Natural killer cell treated with Interleukin-12 subunit alpha and Interleukin-12 subunit beta and Interleukin-15 and Interleukin-18, amount 100 ng/mL, for 72 hours (primary cell): ENCODE results near the gene ZNF3. TPM values are rescaled to one million over a fixed set of nuclear protein-coding genes. Genes with fewer than 3 reads are reported as not detected.
"Not testable (repeated sequence)": the region's sequence is repeated elsewhere in the genome, so short reads cannot be mapped to it uniquely, and the experiment has no call there.

Experiments used
- ATAC-seq, 2 donors: fragments of 150-1000 bp; cut with Tn5 transposase in 1 of 2; sonication (Bioruptor Pico), chemical (Tn5 transposase) in 1 of 2; 2 replicates each; pipeline ENCODE4 v1.10.0; 2021
- DNase-seq: peaks from one replicate; pipeline ENCODE4 v3.0.0; 2022; ENCODE audit warnings: low spot score
- H3K27ac Mint-ChIP-seq, 2 donors: 1 replicate in 1 of 2; 2 replicates in 1 of 2; pipeline ENCODE4 v1.8.0; 2022; ENCODE audit warnings: mixed read lengths in 2 of 2, mild to moderate bottlenecking in 1 of 2, moderate library complexity in 1 of 2
- H3K27me3 Mint-ChIP-seq, 2 donors: 1 replicate in 1 of 2; 2 replicates in 1 of 2; pipeline ENCODE4 v1.8.0; 2022; ENCODE audit warnings: mixed read lengths in 2 of 2
- H3K36me3 Mint-ChIP-seq: one replicate; pipeline ENCODE4 v1.8.0; 2022; ENCODE audit warnings: mixed read lengths
- H3K4me1 Mint-ChIP-seq, 2 donors: 1 replicate in 1 of 2; 2 replicates in 1 of 2; pipeline ENCODE4 v1.8.0; 2022; ENCODE audit warnings: low read depth in 2 of 2, mixed read lengths in 2 of 2, mild to moderate bottlenecking in 1 of 2
- H3K4me3 Mint-ChIP-seq: one replicate; pipeline ENCODE4 v1.8.0; 2022; ENCODE audit warnings: mixed read lengths
- H3K9me3 Mint-ChIP-seq: 2 replicates; pipeline ENCODE4 v1.8.0; 2022; ENCODE audit warnings: mixed read lengths
- total RNA-seq, 2 donors: library from RNA; stranded (reverse); gene quantifications; one replicate each; pipeline ENCODE4 v1.2.3, GENCODE V29; 2022

Gene ZNF3
- 10 to 100 TPM; 19.6 to 33.6 TPM for total RNA-seq

GRCh38 chr7:100081535-100082102 is at the start of gene ZNF3:
Gene ZNF3, minus strand, starts transcription at chr7:100081723. Its CDS starts 4,366 bp downstream, at chr7:100077357.
- Mint-ChIP-seq H3K4me3 (peak within 1 kb of the TSS; percentile 92), H3K4me1 (peaks cover 19 to 28% of the 10 kb centered on the region in 2 donors), H3K36me3 (peaks cover 6% of the 10 kb centered on the region), H3K9me3 (no peaks in the 10 kb centered on the region), H3K27ac (peak within 1 kb of the TSS; percentile 21 to 86), H3K27me3 (no peaks in the 10 kb centered on the region)
- ATAC-seq (peak; percentile 93 to 94), DNase-seq (peak; percentile 99)

DNA sequence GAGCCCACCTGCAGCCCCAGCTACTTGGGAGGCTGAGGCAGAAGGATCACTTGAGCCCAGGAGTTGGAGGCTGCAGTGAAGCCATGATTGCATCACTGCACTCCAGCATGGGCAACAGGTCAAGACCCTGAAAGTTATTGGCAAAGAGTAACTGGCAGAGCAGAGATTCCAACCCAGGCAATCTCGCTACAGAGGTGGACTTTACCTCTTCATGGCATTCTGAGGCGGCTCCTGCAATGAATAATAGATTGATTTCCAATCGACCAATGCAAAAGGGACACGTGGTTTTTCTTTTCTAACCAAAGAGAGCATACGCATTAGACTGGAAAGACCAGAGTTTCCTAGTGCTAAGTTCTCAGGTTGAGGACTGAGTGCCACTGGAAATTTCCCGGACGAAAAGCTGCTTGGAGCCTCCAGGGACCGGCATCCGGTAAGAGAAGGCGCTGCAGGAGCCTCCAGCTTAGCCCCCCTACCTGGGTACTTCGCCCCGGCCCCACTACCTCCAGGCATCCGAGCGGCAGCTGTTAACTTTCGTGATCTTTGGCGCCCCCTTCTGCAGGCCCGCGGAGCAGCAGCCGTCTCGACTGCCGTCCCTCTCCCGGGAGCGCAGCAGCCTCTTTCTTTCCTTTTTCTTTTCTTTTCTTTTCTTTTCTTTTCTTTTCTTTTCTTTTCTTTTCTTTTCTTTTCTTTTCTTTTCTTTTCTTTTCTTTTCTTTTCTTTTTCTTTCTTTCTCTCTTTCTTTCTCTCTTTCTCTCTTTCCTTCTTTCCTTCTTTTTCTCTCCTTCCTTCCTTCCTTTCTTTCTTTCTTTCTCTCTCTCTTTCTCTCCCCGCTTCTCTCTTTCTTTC is 49.3 kb upstream of the ZNF3 start:
- Mint-ChIP-seq H3K4me3 (peak overlapping the region; percentile 60), H3K36me3 (no peaks in the 10 kb centered on the region), H3K4me1 (peaks cover 16 to 20% of the 10 kb centered on the region in 2 donors), H3K27ac (no peak overlapping the region), H3K9me3 (no peaks in the 10 kb centered on the region), H3K27me3 (peaks cover 0 to 3% of the 10 kb centered on the region in 2 donors)
- peak in 1 of 2 donors; percentile 53 for ATAC-seq
- peak; percentile 84 for DNase-seq

GRCh38 chr7:100130220-100130607 is 48.7 kb upstream of the ZNF3 start:
- DNase-seq, H3K9me3 Mint-ChIP-seq, H3K4me3 Mint-ChIP-seq, ATAC-seq, H3K27me3 Mint-ChIP-seq, H3K36me3 Mint-ChIP-seq, H3K27ac Mint-ChIP-seq: not testable (repeated sequence)
- peaks cover 20 to 22% of the 10 kb centered on the region in 2 donors for H3K4me1 Mint-ChIP-seq

- no peaks in the 10 kb centered on the region for H3K36me3 Mint-ChIP-seq
- no peaks in the 10 kb centered on the region for H3K9me3 Mint-ChIP-seq
- peaks cover 25 to 31% of the 10 kb centered on the region in 2 donors for H3K4me1 Mint-ChIP-seq
- H3K4me3 Mint-ChIP-seq, result peak overlapping the region; percentile 62
- no peak for ATAC-seq
- H3K27me3 Mint-ChIP-seq, result no peaks in the 10 kb centered on the region
- no peak overlapping the region for H3K27ac Mint-ChIP-seq
- no peak for DNase-seq
Measured at GRCh38 chr7:100128637-100128963, 47.1 kb upstream of the ZNF3 start.

DNA sequence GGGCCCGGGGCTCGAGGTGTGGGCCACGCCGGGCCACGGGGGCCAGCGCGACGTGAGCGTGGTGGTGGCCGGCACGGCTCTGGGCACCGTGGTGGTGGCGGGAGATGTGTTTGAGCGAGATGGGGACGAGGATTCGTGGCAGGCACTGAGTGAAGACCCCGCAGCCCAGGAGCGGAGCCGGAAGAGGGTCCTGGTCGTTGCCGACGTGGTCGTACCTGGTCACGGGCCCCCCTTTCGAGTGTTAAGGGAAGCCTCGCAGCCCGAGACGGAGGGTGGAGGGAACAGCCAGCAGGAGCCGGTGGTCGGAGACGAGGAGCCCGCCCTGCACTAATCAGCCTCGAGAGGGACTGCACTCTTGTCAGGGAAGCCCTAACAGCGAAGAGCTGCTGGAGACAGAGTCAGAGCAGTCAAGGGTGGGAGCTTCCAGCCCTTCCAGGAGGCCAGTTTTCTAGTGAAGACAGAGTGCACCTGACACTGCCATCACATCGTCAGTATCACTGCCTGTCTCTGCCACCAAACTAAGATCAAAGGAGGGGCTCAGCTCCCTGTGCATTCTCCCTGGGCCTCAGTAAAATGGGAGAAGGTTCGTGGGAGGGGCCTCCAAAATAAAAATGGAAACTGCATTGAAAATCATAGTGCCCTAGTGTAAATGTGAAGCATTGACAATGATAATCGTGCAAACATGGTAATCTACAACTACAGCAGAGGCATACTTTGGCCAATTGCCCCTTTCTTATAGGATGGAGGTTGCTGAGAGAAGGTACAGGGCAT is 46.5 kb upstream of the ZNF3 start:
- ATAC-seq (no peak), DNase-seq (no peak)
- Mint-ChIP-seq H3K9me3 (no peaks in the 10 kb centered on the region), H3K27me3 (no peaks in the 10 kb centered on the region), H3K27ac (no peak overlapping the region), H3K4me1 (peaks cover 25 to 31% of the 10 kb centered on the region in 2 donors), H3K4me3 (peak overlapping the region; percentile 62), H3K36me3 (no peaks in the 10 kb centered on the region)

DNA sequence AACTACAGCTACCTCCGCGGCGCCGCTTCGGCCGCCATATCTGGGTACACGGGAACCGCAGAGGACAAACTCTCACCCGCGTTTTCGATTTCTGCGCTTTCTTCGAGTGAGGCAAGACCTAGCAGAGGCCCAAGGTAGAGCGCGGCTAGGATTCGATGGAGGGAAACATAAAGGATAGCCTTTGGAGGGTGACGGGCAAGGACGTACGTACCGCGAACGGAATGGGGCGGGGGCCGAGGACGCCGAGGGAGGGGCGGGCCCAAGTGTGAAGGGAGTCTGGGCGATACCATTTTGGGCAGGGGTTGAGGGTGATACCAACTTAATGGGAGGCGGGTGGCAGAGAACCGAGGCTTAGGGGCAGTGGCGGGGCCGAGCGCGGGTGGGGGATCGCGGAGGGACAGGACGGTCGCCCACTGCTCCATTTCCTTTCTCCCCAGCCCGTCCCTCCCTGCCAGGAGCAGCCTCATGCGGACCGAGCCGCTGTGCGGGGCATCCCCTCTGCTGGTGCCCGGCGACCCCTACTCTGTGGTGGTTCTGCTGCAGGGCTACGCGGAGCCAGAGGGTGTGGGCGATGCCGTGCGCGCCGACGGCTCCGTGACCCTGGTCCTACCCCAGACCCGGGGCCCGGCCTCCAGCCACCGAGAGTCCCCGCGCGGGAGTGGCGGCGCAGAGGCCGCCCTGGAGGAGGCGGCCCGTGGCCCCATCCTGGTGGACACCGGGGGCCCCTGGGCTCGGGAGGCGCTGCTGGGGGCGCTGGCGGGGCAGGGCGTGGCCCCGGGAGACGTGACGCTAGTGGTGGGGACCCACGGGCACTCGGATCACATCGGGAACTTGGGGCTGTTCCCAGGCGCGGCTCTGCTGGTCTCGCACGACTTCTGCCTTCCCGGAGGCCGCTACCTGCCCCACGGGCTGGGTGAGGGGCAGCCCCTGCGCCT is 45.7 kb upstream of the ZNF3 start, which contains the start of gene MBLAC1:
MBLAC1 (plus strand) TSS at position 37 of the 935 bp plus-strand sequence; CDS start at position 466, 429 bp downstream.
- ATAC-seq (peak; percentile 92), DNase-seq (peak; percentile 89)
- Mint-ChIP-seq H3K4me3 (peak within 1 kb of the TSS; percentile 96), H3K4me1 (peaks cover 21 to 31% of the 10 kb centered on the region in 2 donors), H3K27me3 (no peaks in the 10 kb centered on the region), H3K9me3 (no peaks in the 10 kb centered on the region), H3K27ac (peak within 1 kb of the TSS; percentile 94 to 97), H3K36me3 (no peaks in the 10 kb centered on the region)

DNA sequence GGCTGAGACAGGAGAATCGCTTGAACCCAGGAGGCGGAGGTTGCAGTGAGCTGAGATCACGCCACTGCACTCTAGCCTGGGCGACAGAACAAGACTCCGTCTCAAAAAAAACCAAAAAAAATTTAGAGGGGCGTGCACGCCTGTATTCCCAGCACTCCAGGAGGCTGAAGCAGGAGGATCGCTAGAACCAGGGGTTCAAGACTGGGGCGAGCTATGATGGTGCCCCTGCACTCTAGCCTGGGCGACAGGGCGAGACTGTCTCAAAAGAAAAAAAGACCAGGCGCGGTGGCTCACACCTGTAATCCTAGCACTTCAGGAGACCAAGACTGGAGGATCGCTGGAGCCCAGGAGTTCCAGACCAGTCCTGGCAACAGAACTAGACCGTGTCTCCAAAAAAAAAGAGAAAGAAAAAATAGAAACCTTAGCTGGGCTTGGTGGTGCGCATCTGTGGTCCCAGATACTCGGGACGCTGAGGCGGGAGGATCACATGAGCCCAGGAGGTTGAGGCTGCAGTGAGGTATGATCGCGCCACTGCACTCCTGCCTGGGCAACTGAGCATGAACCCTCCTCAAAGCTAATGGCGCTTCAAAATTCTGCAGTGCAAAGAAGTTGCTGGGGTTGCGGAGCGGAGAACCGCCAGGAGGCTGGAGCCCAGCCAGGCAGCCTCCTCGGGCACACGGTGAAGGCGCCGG is 44.9 kb upstream of the ZNF3 start:
- Mint-ChIP-seq H3K36me3 (no peaks in the 10 kb centered on the region), H3K9me3 (no peaks in the 10 kb centered on the region), H3K27me3 (no peaks in the 10 kb centered on the region), H3K4me3 (peak overlapping the region; percentile 96), H3K27ac (peak overlapping the region; percentile 94 to 97), H3K4me1 (peaks cover 17 to 27% of the 10 kb centered on the region in 2 donors)
- ATAC-seq (no peak), DNase-seq (no peak)

- Mint-ChIP-seq H3K4me1 (peaks cover 22 to 35% of the 10 kb centered on the region in 2 donors), H3K36me3 (no peaks in the 10 kb centered on the region), H3K27ac (peak overlapping the region; percentile 37 to 94)
Measured at GRCh38 chr7:100124301-100125230, 43.0 kb upstream of the ZNF3 start.

DNA sequence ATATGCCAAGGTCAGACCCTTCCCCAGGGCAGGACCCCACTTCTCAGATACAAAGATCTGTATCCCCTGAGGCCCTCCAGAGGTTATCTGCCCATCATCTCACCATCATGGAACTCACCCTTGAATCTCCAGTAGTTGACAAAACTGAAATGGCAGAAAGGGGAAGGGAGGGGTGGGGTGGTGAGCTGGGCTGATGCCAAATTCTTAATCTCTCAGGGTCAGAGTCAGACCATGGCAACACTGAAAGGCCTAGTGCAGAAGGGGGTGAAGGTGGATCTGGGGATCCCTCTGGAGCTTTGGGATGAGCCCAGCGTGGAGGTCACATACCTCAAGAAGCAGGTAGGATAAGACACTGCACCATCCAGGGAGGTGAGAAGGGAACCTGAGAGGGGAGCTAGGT is 41.0 kb upstream of the ZNF3 start:
- DNase-seq, result no peak
- ATAC-seq, result no peak
- Mint-ChIP-seq H3K27me3 (no peaks in the 10 kb centered on the region), H3K27ac (no peak overlapping the region), H3K9me3 (no peaks in the 10 kb centered on the region), H3K4me1 (peaks cover 29 to 41% of the 10 kb centered on the region in 2 donors), H3K36me3 (no peaks in the 10 kb centered on the region), H3K4me3 (no peak overlapping the region)

More at GRCh38 chr7:100124301-100125230, 43.0 kb upstream of the ZNF3 start:
- no peak overlapping the region for H3K4me3 Mint-ChIP-seq
- no peaks in the 10 kb centered on the region for H3K9me3 Mint-ChIP-seq
- no peak for DNase-seq
- ATAC-seq, result no peak
- no peaks in the 10 kb centered on the region for H3K27me3 Mint-ChIP-seq

DNA sequence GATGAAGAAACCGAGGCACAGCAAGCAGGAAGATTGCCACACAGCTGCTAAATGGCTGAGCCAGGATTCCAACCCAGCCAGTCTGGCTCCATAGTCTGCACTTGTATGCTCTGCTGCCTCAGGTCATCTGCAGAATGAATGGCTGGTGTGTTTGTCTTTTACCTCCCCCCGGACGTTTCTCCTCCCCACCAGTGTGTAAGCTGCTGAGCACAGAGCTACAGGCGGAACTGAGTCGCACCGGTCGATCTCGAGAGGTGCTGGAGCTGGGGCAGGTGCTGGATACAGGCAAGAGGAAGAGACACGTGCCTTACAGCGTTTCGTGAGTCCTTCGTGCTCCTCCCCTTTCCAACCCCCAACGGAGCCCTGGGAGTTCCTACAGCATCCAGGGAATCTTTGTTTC is 40.5 kb upstream of the ZNF3 start:
- Mint-ChIP-seq H3K4me1 (peaks cover 29 to 41% of the 10 kb centered on the region in 2 donors), H3K9me3 (no peaks in the 10 kb centered on the region), H3K4me3 (no peak overlapping the region), H3K36me3 (no peaks in the 10 kb centered on the region), H3K27me3 (no peaks in the 10 kb centered on the region), H3K27ac (no peak overlapping the region)
- DNase-seq (no peak), ATAC-seq (no peak)

DNA sequence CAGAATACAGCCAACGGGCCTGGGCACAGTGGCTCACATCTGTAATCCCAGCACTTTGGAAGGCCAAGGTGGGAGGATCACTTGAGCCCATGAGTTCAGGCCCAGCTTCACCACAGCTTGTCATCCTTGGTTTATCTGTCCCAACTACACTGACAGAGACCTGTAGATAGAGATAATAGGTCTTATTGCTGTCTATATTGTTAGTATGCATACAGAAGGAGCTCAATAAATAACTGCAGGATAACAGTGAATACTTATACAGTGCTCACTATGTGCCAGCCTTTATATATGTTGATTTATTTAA is 39.2 kb upstream of the ZNF3 start:
- no peak for DNase-seq
- H3K4me3 Mint-ChIP-seq, result peak overlapping the region; percentile 95
- H3K4me1 Mint-ChIP-seq, result peaks cover 33 to 36% of the 10 kb centered on the region in 2 donors
- H3K9me3 Mint-ChIP-seq, result no peaks in the 10 kb centered on the region
- peak overlapping the region; percentile 99 for H3K27ac Mint-ChIP-seq
- no peaks in the 10 kb centered on the region for H3K36me3 Mint-ChIP-seq
- no peak for ATAC-seq
- no peaks in the 10 kb centered on the region for H3K27me3 Mint-ChIP-seq
